Right lobe of liver (tissue), 6 donors: ENCODE results near the gene FPR2. TPM values are rescaled to one million over a fixed set of nuclear protein-coding genes. Genes with fewer than 3 reads are reported as not detected.

Source experiments
- ATAC-seq, 4 donors: fragments of 200-7000 bp; cut with Tn5 transposase; one replicate each; pipeline ENCODE4 v1.9.1; 2020; ENCODE audit warnings: mild to moderate bottlenecking in 4 of 4, moderate library complexity in 4 of 4
- DNase-seq, 3 donors: peaks; one replicate each; pipeline ENCODE4 v3.0.0-alpha.2; 2020
- H3K27ac ChIP-seq, 3 donors: fragments of 200-600 bp; one replicate each; pipeline ENCODE4 v1.8.0; 2022
- H3K27me3 ChIP-seq, 2 donors: fragments of 200-600 bp; one replicate each; pipeline ENCODE4 v1.8.0; 2022
- H3K36me3 ChIP-seq, 4 donors: fragments of 200-600 bp; sonication (generic) in 1 of 4; one replicate each; pipeline versions ENCODE4 v1.5.1 to v1.8.0; 2017 to 2022; ENCODE audit warnings: control low read depth in 1 of 4
- H3K4me1 ChIP-seq, 4 donors: fragments of 200-600 bp; sonication (generic) in 1 of 4; one replicate each; pipeline versions ENCODE4 v1.5.1 to v1.8.0; 2017 to 2022; ENCODE audit warnings: control low read depth in 1 of 4
- H3K4me3 ChIP-seq, 3 donors: fragments of 200-600 bp; one replicate each; pipeline ENCODE4 v1.8.0; 2022
- H3K9me3 ChIP-seq, 4 donors: fragments of 200-600 bp; sonication (generic) in 1 of 4; one replicate each; pipeline versions ENCODE4 v1.5.1 to v1.8.0; 2017 to 2022; ENCODE audit warnings: control low read depth in 1 of 4
- POLR2A ChIP-seq: fragments of 450-650 bp; IDR thresholded peaks from one replicate; pipeline ENCODE4 v1.6.1; 2017; ENCODE audit warnings: antibody characterized with exemption, mild to moderate bottlenecking
- WGBS: methylation state at CpG from one replicate; pipeline ENCODE4 v1.1.6; 2018; ENCODE audit warnings: low coverage, low lambda C conversion rate; ENCODE audit not compliant: insufficient coverage; ENCODE audit errors: missing lambda C conversion rate; 5-methylcytosine and 5-hydroxymethylcytosine counted together
- intact Hi-C, 2 donors: fragments of 100-400 bp; cut with DNase I; formaldehyde crosslinking; loops; one replicate each; pipeline versions ENCODE4 v1.11.2 to v1.14.1; 2022
- total RNA-seq, 6 experiments: library from RNA; depleted of rRNA in 2 of 6; stranded (reverse); fragments of >200 nt in 2 of 6; fragmentation: NEBNext Ultra II Directional in 3 of 6; extraction: Animal tissue kit (Norgen Biotek cat#: 25700) in 3 of 6; gene quantifications; one replicate each; pipeline versions ENCODE4 v1.1.0 to v1.2.4, GENCODE V29; 2016 to 2023
- TF ChIP-seq, protein P1 (sequence below), 4 donors: fragments of 200-600 bp in 3 of 4; fragments of 450-650 bp in 1 of 4; IDR thresholded peaks; one replicate each; pipeline versions ENCODE4 v1.5.1 to v1.8.0; 2016 to 2022; ENCODE audit warnings: antibody characterized with exemption in 4 of 4, mild to moderate bottlenecking in 2 of 4
- donor health status: DM: no; HTN: yes; CAD: no.
- donor health status: DM: no; HTN: no; CAD: no.
- donor health status: DM: no; HTN: no; CAD: no.
- donor health status: DM: no; HTN: yes; CAD: no.
- donor health status: DM: no; HTN: yes; CAD: no.

Gene FPR2
- total RNA-seq, 6 experiments from 2014 or later = 0.75 to 1.6 (median 1.1) TPM

DNA sequence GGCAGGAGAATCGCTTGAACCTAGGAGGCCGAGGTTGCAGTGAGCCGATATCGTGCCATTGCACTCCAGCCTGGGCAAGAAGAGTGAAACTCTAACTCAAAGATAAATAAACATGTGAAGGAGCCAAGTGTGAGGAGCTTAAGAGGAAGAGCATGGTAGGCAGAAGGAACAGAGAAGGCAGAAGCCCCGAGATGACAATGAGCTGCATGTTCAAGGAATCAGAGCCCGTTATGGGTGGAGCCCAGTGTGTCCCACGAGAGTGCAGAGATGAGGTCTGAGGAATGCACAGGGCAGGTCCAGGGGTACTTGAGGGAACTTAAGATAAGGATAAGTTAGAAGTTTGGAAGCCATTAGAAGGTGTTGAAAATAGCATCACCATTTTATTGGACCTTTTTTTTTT, 716 bp downstream of the FPR2 start:
- no peaks in the 10 kb centered on the region for H3K36me3 ChIP-seq
- H3K27ac ChIP-seq = no peak overlapping the region
- 58% methylated on average over 7 of the region's 7 CpGs for WGBS
- H3K4me1 ChIP-seq = no peaks in the 10 kb centered on the region
- no peak for TF ChIP-seq POLR2A
- TF ChIP-seq, protein P1, sequence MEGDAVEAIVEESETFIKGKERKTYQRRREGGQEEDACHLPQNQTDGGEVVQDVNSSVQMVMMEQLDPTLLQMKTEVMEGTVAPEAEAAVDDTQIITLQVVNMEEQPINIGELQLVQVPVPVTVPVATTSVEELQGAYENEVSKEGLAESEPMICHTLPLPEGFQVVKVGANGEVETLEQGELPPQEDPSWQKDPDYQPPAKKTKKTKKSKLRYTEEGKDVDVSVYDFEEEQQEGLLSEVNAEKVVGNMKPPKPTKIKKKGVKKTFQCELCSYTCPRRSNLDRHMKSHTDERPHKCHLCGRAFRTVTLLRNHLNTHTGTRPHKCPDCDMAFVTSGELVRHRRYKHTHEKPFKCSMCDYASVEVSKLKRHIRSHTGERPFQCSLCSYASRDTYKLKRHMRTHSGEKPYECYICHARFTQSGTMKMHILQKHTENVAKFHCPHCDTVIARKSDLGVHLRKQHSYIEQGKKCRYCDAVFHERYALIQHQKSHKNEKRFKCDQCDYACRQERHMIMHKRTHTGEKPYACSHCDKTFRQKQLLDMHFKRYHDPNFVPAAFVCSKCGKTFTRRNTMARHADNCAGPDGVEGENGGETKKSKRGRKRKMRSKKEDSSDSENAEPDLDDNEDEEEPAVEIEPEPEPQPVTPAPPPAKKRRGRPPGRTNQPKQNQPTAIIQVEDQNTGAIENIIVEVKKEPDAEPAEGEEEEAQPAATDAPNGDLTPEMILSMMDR (IDR thresholded peaks at IDR 0.05) = no peak
- ATAC-seq (peak in 3 of 4 donors; percentile 15 to 54 (median 30)), DNase-seq (peak in 1 of 3 donors; percentile 40)
- intact Hi-C loops = no loop called here
- no peaks in the 10 kb centered on the region for H3K9me3 ChIP-seq
- no peaks in the 10 kb centered on the region for H3K27me3 ChIP-seq
- H3K4me3 ChIP-seq = no peak overlapping the region

DNA sequence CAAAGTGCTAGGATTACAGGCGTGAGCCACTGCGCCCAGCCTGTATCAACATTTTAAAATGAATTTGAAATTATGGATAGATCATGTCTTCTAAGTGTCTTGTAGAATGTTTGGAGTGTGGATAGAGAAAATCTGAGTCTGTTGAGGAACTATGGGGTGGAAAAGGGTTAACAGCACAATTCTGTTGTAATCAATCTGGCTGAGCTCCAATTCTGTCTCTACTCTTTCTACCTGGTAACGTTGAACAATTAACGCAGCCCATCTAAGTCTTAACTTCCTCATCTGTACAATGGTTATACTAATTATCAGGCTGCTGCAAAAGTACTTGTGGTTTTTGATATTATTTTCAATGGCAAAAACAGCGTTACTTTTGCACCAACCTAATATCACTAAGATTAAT, 4.1 kb downstream of the FPR2 start:
- Histone ChIP-seq H3K4me1 (no peaks in the 10 kb centered on the region), H3K36me3 (no peaks in the 10 kb centered on the region), H3K4me3 (no peak overlapping the region), H3K27me3 (no peaks in the 10 kb centered on the region), H3K9me3 (no peaks in the 10 kb centered on the region), H3K27ac (no peak overlapping the region)
- intact Hi-C loops = no loop called here
- TF ChIP-seq, protein P1 (IDR thresholded peaks at IDR 0.05) = no peak
- no peak for TF ChIP-seq POLR2A
- DNase-seq (no peak), ATAC-seq (no peak)
- WGBS = 37% methylated on average over 5 of the region's 5 CpGs

DNA sequence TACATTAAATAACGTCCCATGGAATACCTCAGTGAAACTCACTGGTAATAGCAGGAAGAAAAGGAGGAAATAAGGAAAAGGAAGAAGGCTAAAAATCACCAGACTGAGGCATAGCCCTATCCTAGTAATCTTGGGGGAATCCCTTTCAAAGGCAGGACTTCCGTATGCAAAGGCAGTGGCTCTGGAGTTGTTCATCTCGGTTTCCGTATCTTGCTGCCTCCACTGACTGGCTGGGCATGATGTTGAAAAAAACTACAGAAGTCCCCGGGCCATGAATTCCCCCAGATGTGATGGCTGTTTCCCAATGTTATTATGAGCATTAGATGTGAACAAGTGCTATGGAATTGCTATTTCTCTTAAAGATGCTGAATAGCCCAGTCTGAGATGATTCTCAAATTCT, 5.5 kb downstream of the FPR2 start:
- Histone ChIP-seq H3K27ac (no peak overlapping the region), H3K4me3 (no peak overlapping the region), H3K27me3 (no peaks in the 10 kb centered on the region), H3K36me3 (no peaks in the 10 kb centered on the region), H3K4me1 (no peaks in the 10 kb centered on the region), H3K9me3 (no peaks in the 10 kb centered on the region)
- TF ChIP-seq, protein P1 (IDR thresholded peaks at IDR 0.05) = no peak
- no peak for TF ChIP-seq POLR2A
- 40% methylated on average over 5 of the region's 5 CpGs for WGBS
- DNase-seq (no peak), ATAC-seq (peak in 1 of 4 donors; percentile 22)
- intact Hi-C loops = no loop called here

DNA sequence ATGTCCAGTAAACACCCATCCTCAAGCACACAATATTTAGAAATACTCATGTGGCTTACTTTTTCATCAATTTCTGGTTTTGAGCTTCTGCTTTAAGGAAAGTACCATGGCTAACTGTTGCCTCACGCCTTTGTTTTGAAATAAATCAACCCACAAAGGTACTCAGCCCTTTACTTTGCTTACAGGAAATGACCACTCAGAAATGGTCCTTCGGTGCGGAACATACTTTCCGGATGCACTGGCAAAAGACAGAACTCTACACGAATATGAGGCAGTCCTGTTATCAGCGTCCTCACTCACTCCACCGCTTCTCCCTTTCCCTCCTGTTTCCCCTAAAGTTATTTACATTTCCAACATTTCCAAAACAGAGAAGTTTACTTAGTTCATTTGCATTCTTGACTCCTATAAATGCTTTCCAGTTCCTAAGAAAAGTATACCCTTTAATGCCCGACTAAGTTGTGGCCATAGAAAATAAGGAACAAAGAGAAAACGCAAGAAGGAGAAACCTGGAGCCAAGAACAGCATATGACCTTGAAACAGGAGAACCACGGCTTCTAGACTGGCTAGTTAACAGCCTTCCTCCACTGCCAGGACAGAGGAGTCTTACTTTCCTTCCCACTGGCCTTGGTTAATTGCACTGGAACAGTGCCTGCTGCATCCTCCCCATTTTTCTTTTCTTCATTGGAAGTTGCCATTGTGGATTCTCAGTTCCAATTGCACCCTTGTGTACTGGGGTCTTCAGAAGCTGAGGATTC, 10.6 kb downstream of the FPR2 start:
- no peaks in the 10 kb centered on the region for H3K27me3 ChIP-seq
- no peaks in the 10 kb centered on the region for H3K36me3 ChIP-seq
- no peak for TF ChIP-seq POLR2A
- TF ChIP-seq, protein P1 (IDR thresholded peaks at IDR 0.05) = no peak
- H3K4me1 ChIP-seq = no peaks in the 10 kb centered on the region
- no peaks in the 10 kb centered on the region for H3K9me3 ChIP-seq
- peak overlapping the region in 2 of 3 donors; percentile 10 to 13 for H3K27ac ChIP-seq
- DNase-seq = no peak
- H3K4me3 ChIP-seq = no peak overlapping the region
- ATAC-seq = peak; percentile 32 to 61 (median 56)
- WGBS = 27% methylated on average over 10 of the region's 10 CpGs
- intact Hi-C loops = no loop called here
